Keratinocyte (primary cell): ENCODE measurements around the gene SIK3. TPM values are rescaled to one million over a fixed set of nuclear protein-coding genes. Genes with fewer than 3 reads are reported as not detected.
A peak's percentile ranks its signal among the peaks of the same experiment; 100 is the strongest.

Experiments used
- DNase-seq: peaks from one replicate; pipeline ENCODE4 v3.0.0-alpha.2; 2011; ENCODE audit warnings: low read depth, missing footprints, low spot score
- FAIRE-seq: peaks from 2 replicates; lab custom pipeline; 2011; peaks lifted over from hg19 to GRCh38; lab: Jason Lieb, UNC
- H2AFZ ChIP-seq: 2 replicates; pipeline ENCODE4 v1.6.0; 2012; ENCODE audit warnings: low read length, control low read depth, inconsistent platforms; ENCODE audit not compliant: control insufficient read depth
- H3K27ac ChIP-seq: 2 replicates; pipeline ENCODE4 v1.5.1; 2011; ENCODE audit warnings: low read length; ENCODE audit not compliant: control insufficient read depth, insufficient read depth
- H3K27me3 ChIP-seq: 3 replicates; pipeline ENCODE4 v1.6.0; 2011; ENCODE audit warnings: low read length; ENCODE audit not compliant: control insufficient read depth, insufficient read depth; ENCODE audit errors: extremely low read depth
- H3K36me3 ChIP-seq, 2 experiments: 2 replicates in 1 of 2; 3 replicates in 1 of 2; pipeline ENCODE4 v1.5.1; 2011; ENCODE audit warnings: low read length in 2 of 2, mild to moderate bottlenecking in 1 of 2; ENCODE audit not compliant: control insufficient read depth in 2 of 2, insufficient read depth in 2 of 2; ENCODE audit errors: extremely low read depth in 1 of 2
- H3K4me1 ChIP-seq: 3 replicates; pipeline ENCODE4 v1.5.1; 2011; ENCODE audit warnings: low read length; ENCODE audit not compliant: control insufficient read depth, insufficient read depth; ENCODE audit errors: extremely low read depth
- H3K4me2 ChIP-seq: 3 replicates; pipeline ENCODE4 v1.6.0; 2011; ENCODE audit warnings: low read depth, low read length; ENCODE audit not compliant: control insufficient read depth, insufficient read depth; ENCODE audit errors: extremely low read depth
- H3K4me3 ChIP-seq, 3 experiments: fragments of 200-600 bp in 1 of 3; sonication (generic) in 1 of 3; 2 replicates in 2 of 3; 3 replicates in 1 of 3; pipeline ENCODE4 v1.5.1; 2011 to 2016; ENCODE audit warnings: low read length in 3 of 3, mild to moderate bottlenecking in 3 of 3, control low read depth in 2 of 3, inconsistent platforms in 1 of 3, low read depth in 1 of 3, mixed read lengths in 1 of 3, mixed run types in 1 of 3, moderate library complexity in 1 of 3; ENCODE audit not compliant: control insufficient read depth in 2 of 3, insufficient read depth in 2 of 3; ENCODE audit errors: extremely low read depth in 1 of 3
- H3K79me2 ChIP-seq: 2 replicates; pipeline ENCODE4 v1.6.0; 2012; ENCODE audit warnings: low read length; ENCODE audit not compliant: control insufficient read depth, insufficient read depth
- H3K9ac ChIP-seq: 3 replicates; pipeline ENCODE4 v1.6.0; 2011; ENCODE audit warnings: low read length; ENCODE audit not compliant: control insufficient read depth, insufficient read depth; ENCODE audit errors: extremely low read depth
- H3K9me1 ChIP-seq: 3 replicates; pipeline ENCODE4 v1.6.0; 2011; ENCODE audit warnings: low read length; ENCODE audit not compliant: control insufficient read depth, insufficient read depth; ENCODE audit errors: extremely low read depth
- H3K9me3 ChIP-seq: 2 replicates; pipeline ENCODE4 v1.5.1; 2012; ENCODE audit warnings: low read depth, low read length; ENCODE audit not compliant: control insufficient read depth
- H4K20me1 ChIP-seq: 3 replicates; pipeline ENCODE4 v1.6.0; 2011; ENCODE audit warnings: low read length; ENCODE audit not compliant: control insufficient read depth, insufficient read depth; ENCODE audit errors: extremely low read depth
- EZH2 ChIP-seq: IDR thresholded peaks from one replicate; pipeline ENCODE4 v1.6.1; 2012; ENCODE audit warnings: inconsistent platforms, mild to moderate bottlenecking, low read length, moderate library complexity
- dilution Hi-C: fragments of 300-500 bp; cut with MboI; formaldehyde crosslinking; loops from one replicate; pipeline ENCODE4 v1.7.0; 2020; ENCODE audit warnings: low sequenced_read_pairs; ENCODE audit not compliant: extremely low pct_ligation_motif_present
- polyA plus RNA-seq, 5 experiments: library from polyadenylated mRNA; depleted of rRNA in 3 of 5; stranded (reverse) in 3 of 5; stranded (forward) in 1 of 5; unstranded in 1 of 5; fragments of >200 nt; gene quantifications; 1 replicate in 1 of 5; 2 replicates in 3 of 5; 3 replicates in 1 of 5; pipeline versions ENCODE4 v1.2.1 to v1.2.3, GENCODE V29; 2011 to 2012; ENCODE audit warnings: missing spikeins in 2 of 5, low read depth in 1 of 5, low replicate concordance in 1 of 5
- TF ChIP-seq, protein P1 (sequence below), 3 experiments: IDR thresholded peaks in 1 of 3; conservative IDR thresholded peaks in 1 of 3; optimal IDR thresholded peaks in 1 of 3; 2 replicates in 2 of 3; 3 replicates in 1 of 3; pipeline versions ENCODE3 to v1.5.1; 2011; ENCODE audit warnings: low read length in 3 of 3, mild to moderate bottlenecking in 3 of 3, moderate library complexity in 2 of 3, control low read depth in 1 of 3, inconsistent platforms in 1 of 3; ENCODE audit not compliant: insufficient read depth in 2 of 3; ENCODE audit errors: extremely low read depth in 1 of 3

SIK3 gene
- polyA plus RNA-seq, 1 donor (not counting 4 experiments of a cell fraction or from before 2014, with no cell fraction given) = 8.2 TPM

DNA sequence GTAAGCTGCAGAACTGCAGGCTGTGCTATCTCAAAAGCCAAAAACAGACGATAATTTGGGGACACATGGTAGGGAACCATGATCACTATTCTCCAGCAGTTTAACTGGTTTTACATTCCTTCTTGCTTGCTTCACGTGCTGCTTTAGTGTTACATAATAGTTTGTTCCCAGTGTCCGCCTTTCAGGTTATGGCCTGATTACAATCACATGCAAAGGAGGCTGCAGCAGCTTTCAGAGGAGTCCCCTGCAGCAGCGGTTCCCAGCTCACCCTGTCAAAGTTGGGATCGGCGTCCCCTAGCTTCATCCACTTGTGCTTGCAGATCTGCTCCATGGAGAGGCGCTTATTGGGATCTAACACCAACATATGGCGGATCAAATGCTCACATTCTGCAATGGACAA is 221.6 kb downstream of the SIK3 start:
- peaks cover 27% of the 10 kb centered on the region for H3K4me1 ChIP-seq
- dilution Hi-C loops = no loop called here

DNA sequence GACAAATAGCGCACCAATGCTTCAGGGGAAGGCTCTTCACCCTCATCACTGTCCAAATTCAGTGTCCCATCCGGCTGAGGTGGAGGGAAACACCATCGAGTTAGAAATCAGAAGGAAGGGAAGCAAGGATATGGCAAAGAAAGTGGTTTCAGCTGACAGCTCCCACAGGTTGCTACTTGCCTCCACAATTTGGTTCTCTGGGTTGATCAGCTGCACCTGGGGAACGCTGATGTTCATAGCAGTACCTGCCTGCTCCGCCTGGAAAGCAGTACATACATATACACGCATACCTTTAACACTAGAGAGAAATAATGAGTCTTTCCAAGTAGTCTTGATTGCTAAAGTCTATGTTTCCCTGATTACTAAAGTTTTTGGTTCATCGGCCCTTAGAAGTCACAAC is 223.0 kb downstream of the SIK3 start:
- H4K20me1 ChIP-seq = no peaks in the 10 kb centered on the region
- H3K27ac ChIP-seq = peak overlapping the region; percentile 46
- H3K4me1 ChIP-seq = peaks cover 39% of the 10 kb centered on the region
- H3K9me3 ChIP-seq = no peaks in the 10 kb centered on the region
- H3K4me3 ChIP-seq = peak overlapping the region in 1 of 3 experiments; percentile 18
- H3K36me3 ChIP-seq = peaks cover 6 to 24% of the 10 kb centered on the region in 2 experiments
- DNase-seq = peak; percentile 21
- H3K4me2 ChIP-seq = peak overlapping the region; percentile 58
- H2AFZ ChIP-seq = no peak overlapping the region
- H3K27me3 ChIP-seq = no peaks in the 10 kb centered on the region
- peak; percentile 91 for FAIRE-seq
- H3K9ac ChIP-seq = no peak overlapping the region
- TF ChIP-seq, protein P1, sequence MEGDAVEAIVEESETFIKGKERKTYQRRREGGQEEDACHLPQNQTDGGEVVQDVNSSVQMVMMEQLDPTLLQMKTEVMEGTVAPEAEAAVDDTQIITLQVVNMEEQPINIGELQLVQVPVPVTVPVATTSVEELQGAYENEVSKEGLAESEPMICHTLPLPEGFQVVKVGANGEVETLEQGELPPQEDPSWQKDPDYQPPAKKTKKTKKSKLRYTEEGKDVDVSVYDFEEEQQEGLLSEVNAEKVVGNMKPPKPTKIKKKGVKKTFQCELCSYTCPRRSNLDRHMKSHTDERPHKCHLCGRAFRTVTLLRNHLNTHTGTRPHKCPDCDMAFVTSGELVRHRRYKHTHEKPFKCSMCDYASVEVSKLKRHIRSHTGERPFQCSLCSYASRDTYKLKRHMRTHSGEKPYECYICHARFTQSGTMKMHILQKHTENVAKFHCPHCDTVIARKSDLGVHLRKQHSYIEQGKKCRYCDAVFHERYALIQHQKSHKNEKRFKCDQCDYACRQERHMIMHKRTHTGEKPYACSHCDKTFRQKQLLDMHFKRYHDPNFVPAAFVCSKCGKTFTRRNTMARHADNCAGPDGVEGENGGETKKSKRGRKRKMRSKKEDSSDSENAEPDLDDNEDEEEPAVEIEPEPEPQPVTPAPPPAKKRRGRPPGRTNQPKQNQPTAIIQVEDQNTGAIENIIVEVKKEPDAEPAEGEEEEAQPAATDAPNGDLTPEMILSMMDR (optimal IDR thresholded peaks at IDR 0.05 in 1 of 3, IDR thresholded peaks at IDR 0.05 in 1 of 3, conservative IDR thresholded peaks at IDR 0.05 in 1 of 3; ENCODE audit: extremely low read depth in 1 of 3, insufficient read depth in 2 of 3, low read length in 3 of 3) = no peak
- TF ChIP-seq EZH2 = no peak
- dilution Hi-C loops = no loop called here
- no peaks in the 10 kb centered on the region for H3K79me2 ChIP-seq
- peaks cover 2% of the 10 kb centered on the region for H3K9me1 ChIP-seq

More for the DNA sequence above, 221.6 kb downstream of the SIK3 start:
- no peaks in the 10 kb centered on the region for H4K20me1 ChIP-seq
- no peak overlapping the region for H3K27ac ChIP-seq
- H3K79me2 ChIP-seq = no peaks in the 10 kb centered on the region
- no peak overlapping the region for H3K4me2 ChIP-seq
- no peak overlapping the region for H3K9ac ChIP-seq
- no peak overlapping the region for H3K4me3 ChIP-seq
- H3K27me3 ChIP-seq = no peaks in the 10 kb centered on the region
- H2AFZ ChIP-seq = no peak overlapping the region
- no peak for DNase-seq
- no peak for TF ChIP-seq EZH2
- TF ChIP-seq, protein P1 (optimal IDR thresholded peaks at IDR 0.05 in 1 of 3, IDR thresholded peaks at IDR 0.05 in 1 of 3, conservative IDR thresholded peaks at IDR 0.05 in 1 of 3; ENCODE audit: extremely low read depth in 1 of 3, insufficient read depth in 2 of 3, low read length in 3 of 3) = no peak
- peaks cover 2% of the 10 kb centered on the region for H3K9me1 ChIP-seq
- FAIRE-seq = no peak
- H3K9me3 ChIP-seq = no peaks in the 10 kb centered on the region
- peaks cover 8 to 23% of the 10 kb centered on the region in 2 experiments for H3K36me3 ChIP-seq
